GM18858 (cell line): ENCODE measurements around the gene ACOT8.
"Not testable (repeated sequence)": the region's sequence is repeated elsewhere in the genome, so short reads cannot be mapped to it uniquely, and the experiment has no call there.

ENCODE experiments used
- ATAC-seq: cut with Tn5 transposase; IDR thresholded peaks from one replicate; pipeline ENCODE4 v1.9.1; 2021; ENCODE audit not compliant: unreplicated experiment

Gene ACOT8

DNA sequence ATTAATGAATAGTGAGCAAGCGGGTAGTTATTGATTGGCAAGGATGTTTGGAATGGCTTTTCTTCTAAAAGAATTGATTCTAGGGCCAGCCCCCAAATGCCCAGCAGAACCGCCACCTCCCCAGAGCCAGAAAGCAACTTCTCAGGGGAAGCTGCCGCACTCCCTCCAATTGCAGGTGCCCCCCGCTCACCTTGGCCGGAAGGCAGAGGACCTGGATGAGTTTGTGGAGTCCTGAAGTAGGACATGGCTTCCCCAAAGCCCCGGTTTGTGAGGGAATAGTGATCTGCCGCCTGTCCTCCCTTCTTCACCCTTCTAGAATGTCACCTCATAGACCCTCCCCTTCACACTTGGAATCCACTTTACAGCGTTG is 30.1 kb upstream of the ACOT8 start, which contains the start of gene SPATA25:
Gene SPATA25 (minus strand): TSS at position 277 of the 370 bp plus-strand sequence. CDS start 32 bp downstream, at position 245.
- no peak for ATAC-seq

- ATAC-seq, result no peak
Measured at GRCh38 chr20:45886590-45887345, 29.6 kb upstream of the ACOT8 start.

DNA sequence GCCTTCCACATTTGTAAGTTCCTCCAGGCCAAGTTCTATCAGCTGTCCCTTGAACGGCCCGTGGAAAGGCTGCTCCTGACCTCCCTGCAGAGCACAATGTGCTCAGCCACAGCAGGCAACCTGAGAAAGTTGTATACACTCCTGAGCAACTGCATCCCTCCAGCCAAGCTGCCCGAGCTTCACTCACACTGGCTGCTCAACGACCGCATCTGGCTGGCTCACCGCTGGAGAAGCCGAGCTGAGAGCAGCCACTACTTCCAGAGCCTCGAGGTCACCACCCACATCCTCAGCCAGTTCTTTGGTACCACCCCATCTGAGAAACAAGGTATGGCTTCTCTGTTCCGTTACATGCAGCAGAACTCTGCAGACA is 25.9 kb upstream of the ACOT8 start:
- no peak for ATAC-seq

- ATAC-seq, result no peak
Measured at GRCh38 chr20:45882469-45883099, 25.4 kb upstream of the ACOT8 start.

DNA sequence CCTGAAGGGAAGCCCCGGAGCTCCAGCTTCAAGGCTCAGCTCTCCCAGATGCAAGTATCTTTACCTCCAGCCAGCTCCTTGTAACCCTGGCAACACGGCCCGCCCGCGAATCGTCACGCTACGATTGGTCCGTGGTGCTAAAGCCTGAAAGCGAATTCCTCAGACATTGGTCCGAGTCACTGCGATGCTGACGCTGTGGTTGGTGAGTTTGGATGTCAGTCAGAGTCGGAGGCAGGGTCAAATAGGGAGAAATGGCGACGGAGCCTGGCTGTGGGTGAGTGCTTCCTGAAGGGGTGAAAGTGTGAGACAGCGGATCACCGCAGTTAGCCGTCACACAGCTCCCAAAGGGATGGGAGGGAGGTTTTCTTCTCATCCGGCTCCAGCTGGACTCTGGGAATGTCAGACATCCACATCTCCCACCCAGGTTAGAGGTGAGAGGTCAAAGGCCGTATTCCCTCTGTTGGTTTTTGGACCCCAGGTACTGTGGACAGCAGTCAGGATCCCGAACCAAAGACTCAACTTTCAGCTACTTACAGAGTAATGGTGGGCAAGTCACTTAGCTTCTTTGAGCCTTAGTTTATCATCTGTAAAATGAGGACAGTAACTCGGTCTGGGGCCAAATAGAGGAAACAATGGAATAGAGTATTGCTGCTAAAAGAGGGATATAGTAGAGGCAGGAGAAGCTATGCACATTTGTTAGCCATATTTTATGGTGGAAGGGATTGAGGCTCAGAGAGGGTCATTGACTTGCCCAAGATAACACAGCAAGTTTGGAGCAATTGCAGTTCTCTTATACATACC is 24.0 kb upstream of the ACOT8 start, which contains the start of gene ZSWIM1:
Gene ZSWIM1 (plus strand): TSS at position 240 of the 801 bp plus-strand sequence. CDS start 1,366 bp downstream, outside the sequence.
- ATAC-seq, result peak; percentile 94

DNA sequence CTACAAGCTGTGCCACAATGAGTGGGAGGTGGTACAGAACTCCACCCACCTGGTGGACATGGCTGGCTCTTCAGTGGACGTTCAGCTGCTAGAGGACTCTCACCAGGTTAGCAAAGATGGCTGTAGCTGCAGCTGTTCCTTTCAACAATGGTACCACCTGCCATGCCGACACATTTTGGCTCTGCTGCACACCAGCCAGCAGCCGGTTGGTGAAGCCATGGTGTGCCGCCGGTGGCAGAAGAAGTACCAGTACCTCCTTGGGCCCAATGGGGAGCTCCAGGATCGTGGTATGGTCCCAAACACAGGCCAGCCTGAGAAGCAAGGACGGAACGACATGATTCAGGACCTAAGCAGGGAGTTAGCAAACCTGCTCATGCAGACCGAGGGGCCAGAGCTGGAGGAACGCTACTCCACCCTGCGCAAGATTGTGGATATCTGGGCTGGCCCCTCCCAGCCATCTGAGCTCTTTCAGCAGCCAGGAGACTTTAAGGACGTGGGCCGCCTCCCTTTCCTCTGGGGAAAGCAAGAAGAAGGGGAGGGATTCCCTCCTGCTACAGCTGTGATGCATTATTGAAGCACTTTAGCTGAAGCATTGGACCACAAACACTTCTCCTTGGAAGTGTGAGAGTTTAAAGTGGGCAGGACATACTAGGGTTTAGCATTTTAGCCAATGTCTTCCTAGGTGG is 21.0 kb upstream of the ACOT8 start:
- no peak for ATAC-seq

GRCh38 chr20:45874576-45874975 is 17.4 kb upstream of the ACOT8 start:
- no peak for ATAC-seq

DNA sequence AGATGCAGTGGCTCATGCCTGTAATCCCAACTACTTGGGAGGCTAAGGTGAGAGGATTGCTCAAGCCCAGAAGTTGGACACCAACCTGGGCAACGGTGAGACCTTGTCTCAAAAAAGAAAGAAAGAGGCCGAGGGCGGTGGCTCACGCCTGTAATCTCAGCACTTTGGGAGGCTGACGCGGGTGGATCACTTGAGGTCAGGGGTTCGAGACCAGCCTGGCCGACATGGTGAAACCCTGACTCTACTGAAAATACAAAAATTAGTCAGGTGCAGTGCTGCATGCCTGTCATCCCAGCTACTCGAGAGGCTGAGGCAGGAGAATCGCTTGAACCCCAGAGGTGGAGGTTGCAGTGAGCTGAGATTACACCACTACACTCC is 16.9 kb upstream of the ACOT8 start:
- not testable (repeated sequence) for ATAC-seq

DNA sequence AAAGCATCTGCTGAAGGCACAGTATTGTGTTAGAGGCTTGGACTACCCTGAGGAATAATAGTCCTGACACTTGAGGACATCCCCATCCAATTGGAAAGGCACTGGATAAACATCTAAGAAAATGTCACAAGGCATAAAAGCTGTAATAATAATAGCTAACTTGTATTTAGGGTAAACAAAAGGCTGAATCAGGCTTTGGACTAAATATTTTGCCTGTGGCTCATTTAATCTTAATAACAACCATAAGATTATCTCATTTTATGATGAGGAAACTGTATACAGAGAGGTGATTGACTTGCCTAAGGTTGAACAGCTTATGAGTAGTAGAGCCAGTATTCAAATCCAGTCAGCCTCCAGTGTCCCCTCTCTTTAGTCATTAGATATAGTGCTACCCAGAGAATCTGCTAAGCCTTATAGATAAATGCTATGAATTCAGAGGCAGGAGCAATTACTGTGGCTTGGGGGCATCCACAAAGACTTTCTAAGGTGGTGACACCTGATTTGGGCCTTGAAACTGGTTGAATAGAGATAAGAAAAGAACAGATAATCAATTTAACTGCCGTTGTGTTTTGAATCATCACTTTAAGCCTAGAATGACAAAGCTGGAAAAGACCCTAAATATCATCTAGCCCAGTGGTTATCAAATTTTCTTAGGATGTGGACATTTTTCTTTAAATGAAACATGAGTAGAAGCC is 16.4 kb upstream of the ACOT8 start:
- ATAC-seq, result no peak

- ATAC-seq, result no peak
Measured at GRCh38 chr20:45872626-45873025, 15.4 kb upstream of the ACOT8 start.

DNA sequence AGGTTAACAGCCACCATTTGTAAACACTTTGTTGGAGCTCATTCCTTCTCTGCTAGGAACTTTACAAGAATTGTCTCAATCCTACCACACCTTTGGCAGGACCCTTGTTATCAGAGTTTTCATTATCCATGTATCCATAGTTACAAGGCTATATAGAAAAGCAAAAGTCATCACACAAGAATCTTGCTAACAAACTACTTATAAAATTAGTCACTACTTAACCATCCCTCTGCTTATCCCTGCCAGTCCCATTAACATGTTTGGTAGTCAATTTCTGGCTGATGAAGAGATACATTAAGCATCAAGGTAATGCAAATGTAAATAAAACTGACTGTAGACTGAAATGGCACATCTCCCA is 10.6 kb upstream of the ACOT8 start:
- ATAC-seq, result no peak

GRCh38 chr20:45867136-45867818 is 10.1 kb upstream of the ACOT8 start:
- no peak for ATAC-seq

DNA sequence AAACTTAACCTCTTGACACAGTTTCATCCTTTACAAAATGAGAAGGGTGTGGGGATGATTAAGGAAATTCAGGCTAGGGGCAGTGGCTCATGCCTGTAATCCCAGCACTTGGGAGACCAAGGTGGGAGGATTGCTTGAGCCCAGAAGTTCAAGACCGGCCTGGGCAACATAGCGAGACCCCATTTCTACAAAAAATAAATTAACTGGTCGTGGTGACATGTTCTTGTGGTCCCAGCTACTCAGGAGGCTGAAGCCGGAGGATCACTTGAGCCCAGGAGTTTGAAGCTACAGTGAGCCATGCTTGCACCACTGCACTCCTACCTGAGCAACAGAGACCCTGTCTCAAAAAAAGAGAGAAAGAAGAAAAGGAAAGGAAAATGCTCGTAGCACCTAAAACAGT is 9.3 kb upstream of the ACOT8 start:
- ATAC-seq, result no peak

DNA sequence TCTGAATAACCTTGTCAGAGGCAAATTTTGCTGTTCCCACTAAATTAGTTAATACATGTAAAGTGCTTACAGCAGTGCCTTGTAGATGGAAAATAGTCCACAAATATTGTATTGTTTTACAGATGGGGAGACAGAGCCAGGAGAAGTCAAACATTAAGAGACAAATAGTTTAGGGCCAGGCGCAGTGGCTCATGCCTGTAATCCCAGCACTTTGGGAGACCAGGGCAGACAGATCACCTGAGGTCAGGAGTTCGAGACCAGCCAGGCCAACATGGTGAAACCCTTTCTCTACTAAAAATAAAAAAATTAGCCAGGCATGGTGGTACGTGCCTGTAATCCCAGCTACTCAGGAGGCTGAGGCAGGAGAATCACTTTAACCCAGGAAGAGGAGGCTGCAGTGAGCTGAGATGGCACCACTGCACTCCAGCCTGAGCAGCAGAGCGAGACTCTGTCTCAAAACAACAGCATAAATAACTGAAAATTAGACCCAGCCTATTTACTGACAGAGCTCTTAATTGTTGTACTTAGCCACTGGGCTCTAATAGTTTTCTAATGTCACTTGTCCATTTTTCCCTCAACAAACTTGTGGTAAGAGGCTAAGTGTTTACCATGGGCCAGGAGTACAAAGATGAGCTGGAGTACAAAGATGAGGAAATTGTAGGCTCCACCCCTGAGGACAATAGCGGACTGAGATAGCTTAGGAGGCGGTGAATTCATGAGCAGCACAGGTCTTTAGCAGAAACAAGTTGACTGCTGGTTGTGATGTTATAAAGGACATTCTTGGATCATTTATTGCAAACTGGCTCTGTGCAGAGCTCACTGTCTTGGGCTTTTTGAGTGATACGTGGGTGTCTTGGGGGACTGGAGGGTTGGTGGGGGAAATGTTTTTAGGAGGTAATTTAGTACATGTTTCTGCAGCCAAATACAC is 6.6 kb upstream of the ACOT8 start:
- ATAC-seq, result no peak

GRCh38 chr20:45861221-45862075 is 4.3 kb upstream of the ACOT8 start:
- no peak for ATAC-seq

GRCh38 chr20:45860560-45861220 is 3.5 kb upstream of the ACOT8 start:
- no peak for ATAC-seq

DNA sequence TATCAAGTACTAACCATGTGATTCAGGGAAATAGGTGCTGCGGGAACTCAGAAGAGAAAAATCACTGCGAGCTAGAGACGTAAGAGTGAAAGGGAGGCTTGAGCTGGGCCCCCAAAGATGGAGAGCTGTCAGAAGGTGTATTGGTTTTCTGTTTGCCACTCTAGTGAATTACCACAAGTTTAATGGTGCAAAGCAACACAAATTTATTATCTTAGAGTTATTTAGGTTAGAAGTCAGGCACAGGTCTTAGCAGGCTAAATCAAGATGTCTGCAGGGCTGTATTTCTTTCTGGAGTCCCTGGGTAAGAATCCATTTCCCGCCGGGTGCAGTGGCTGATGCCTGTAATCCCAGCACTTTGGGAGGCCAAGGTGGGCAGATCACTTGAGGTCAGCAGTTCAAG is 2.7 kb upstream of the ACOT8 start:
- ATAC-seq, result no peak

DNA sequence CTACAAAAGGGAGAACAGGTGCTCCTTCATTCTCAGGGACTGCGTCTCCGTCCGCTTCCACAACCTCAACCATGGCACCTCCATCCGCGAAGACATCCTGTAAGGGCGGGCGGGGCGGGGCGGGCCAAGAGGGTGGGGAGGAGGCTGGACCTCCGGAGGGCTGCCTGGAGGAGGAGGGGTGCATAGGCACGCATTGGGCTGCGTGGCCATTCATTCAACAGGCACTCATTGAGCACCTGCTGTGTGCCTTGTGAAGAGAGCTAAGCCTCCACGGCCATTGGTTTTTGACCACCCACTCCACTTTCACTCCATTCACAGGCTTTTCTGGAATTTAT is 657 bp upstream of the ACOT8 start:
- ATAC-seq, result no peak
